ENCODE measurements around the gene YTHDF1. TPM values are rescaled to one million over a fixed set of nuclear protein-coding genes. Genes with fewer than 3 reads are reported as not detected.

Gene YTHDF1
- total and polyA plus RNA-seq, 2 donors (not counting 1 experiment from before 2014, with no cell fraction given) = 25.3 to 40.5 TPM

DNA sequence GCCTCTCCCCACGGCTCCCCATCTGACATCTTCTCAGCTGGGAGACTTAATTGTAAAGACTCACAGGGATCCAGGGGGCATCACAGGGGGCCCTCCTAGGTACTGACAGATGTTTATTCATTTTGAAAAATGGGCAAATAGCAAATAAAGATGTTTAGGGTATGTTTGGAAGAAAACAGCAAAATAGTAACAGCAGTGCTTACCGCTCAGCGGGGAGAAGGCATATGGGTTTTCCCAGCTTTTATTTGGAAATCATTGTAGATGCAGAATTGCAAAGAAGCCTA is 17.1 kb upstream of the YTHDF1 start:
- H3K27ac ChIP-seq (ENCODE audit: low read length in 2 of 2) = no peak overlapping the region
- CTCF ChIA-PET = interaction anchor here (4.7 kb wide), 1 partner anchor 9 kb away, joined by 35 read pairs; no protein-coding TSS in a partner anchor
- Mint-ChIP-seq H3K27ac (no peak overlapping the region), H3K9me3 (ENCODE audit: insufficient read depth) (no peaks in the 10 kb centered on the region), H3K27me3 (peaks cover 45% of the 10 kb centered on the region), H3K4me3 (no peak overlapping the region), H3K4me1 (peaks cover 3% of the 10 kb centered on the region)
- peaks cover 0 to 4% of the 10 kb centered on the region in 2 donors for H3K4me1 ChIP-seq (ENCODE audit: control insufficient read depth in 2 of 2, insufficient read depth in 2 of 2, low read length in 2 of 2)
- no peaks in the 10 kb centered on the region for H3K36me3 ChIP-seq (replicated peaks in 1 of 2; ENCODE audit: control extremely low read depth in 1 of 2, control insufficient read depth in 1 of 2, extremely low read depth in 1 of 2, insufficient read depth in 2 of 2, low read length in 1 of 2)
- H3K9ac ChIP-seq (ENCODE audit: low read length) = no peak overlapping the region
- no peaks in the 10 kb centered on the region for H3K79me2 ChIP-seq (ENCODE audit: control insufficient read depth, insufficient read depth, low read length)
- no peak for TF ChIP-seq CTCF (IDR thresholded peaks at IDR 0.05)
- POLR2A ChIA-PET = no interaction called here
- no peak overlapping the region for H3K4me3 ChIP-seq (ENCODE audit: control extremely low read depth in 1 of 5, extremely low read depth in 1 of 5, insufficient read depth in 1 of 5, low read depth in 2 of 5, low read length in 4 of 5)
- H3K27me3 ChIP-seq (replicated peaks in 1 of 4; ENCODE audit: control extremely low read depth in 1 of 4, control insufficient read depth in 3 of 4, insufficient read depth in 4 of 4, low read length in 3 of 4) = peaks cover 0 to 52% (median 13%) of the 10 kb centered on the region in 4 experiments
- ATAC-seq (ENCODE audit: low read depth) = no peak
- H3K9me3 ChIP-seq (ENCODE audit: control extremely low read depth in 1 of 3, control insufficient read depth in 2 of 3, insufficient read depth in 1 of 3, low read length in 2 of 3) = peaks cover 0 to 13% (median 0%) of the 10 kb centered on the region in 3 donors
- intact Hi-C loops (cut with micrococcal nuclease) = no loop called here
- H3K4me2 ChIP-seq (replicated peaks; ENCODE audit: low read depth, low read length, poor library complexity, severe bottlenecking) = no peak overlapping the region
- H2AFZ ChIP-seq (ENCODE audit: insufficient read depth, low read depth, low read length, poor library complexity, severe bottlenecking) = no peak overlapping the region
- H4K20me1 ChIP-seq (ENCODE audit: control insufficient read depth, insufficient read depth, low read length, poor library complexity, severe bottlenecking) = no peaks in the 10 kb centered on the region
- DNase-seq = no peak
- WGBS (ENCODE audit: insufficient coverage) = 92% methylated on average over 2 of the region's 3 CpGs

GRCh38 chr20:63232235-63233060 is 16.5 kb upstream of the YTHDF1 start:
- ChIA-PET POLR2A (no interaction called here), CTCF (interaction anchor here (4.7 kb wide), 1 partner anchor 9 kb away, joined by 35 read pairs; no protein-coding TSS in a partner anchor)
- no peak overlapping the region for H3K4me3 Mint-ChIP-seq
- no peaks in the 10 kb centered on the region for H3K36me3 ChIP-seq (replicated peaks in 1 of 2; ENCODE audit: control extremely low read depth in 1 of 2, control insufficient read depth in 1 of 2, extremely low read depth in 1 of 2, insufficient read depth in 2 of 2, low read length in 1 of 2)
- no peaks in the 10 kb centered on the region for H4K20me1 ChIP-seq (ENCODE audit: control insufficient read depth, insufficient read depth, low read length, poor library complexity, severe bottlenecking)
- peaks cover 3% of the 10 kb centered on the region for H3K4me1 Mint-ChIP-seq
- H3K4me2 ChIP-seq (replicated peaks; ENCODE audit: low read depth, low read length, poor library complexity, severe bottlenecking) = no peak overlapping the region
- ATAC-seq (ENCODE audit: low read depth) = no peak
- peaks cover 0 to 13% (median 0%) of the 10 kb centered on the region in 3 donors for H3K9me3 ChIP-seq (ENCODE audit: control extremely low read depth in 1 of 3, control insufficient read depth in 2 of 3, insufficient read depth in 1 of 3, low read length in 2 of 3)
- no peak overlapping the region for H3K27ac Mint-ChIP-seq
- peaks cover 0 to 52% (median 13%) of the 10 kb centered on the region in 4 experiments for H3K27me3 ChIP-seq (replicated peaks in 1 of 4; ENCODE audit: control extremely low read depth in 1 of 4, control insufficient read depth in 3 of 4, insufficient read depth in 4 of 4, low read length in 3 of 4)
- H3K27me3 Mint-ChIP-seq = peaks cover 45% of the 10 kb centered on the region
- TF ChIP-seq CTCF (IDR thresholded peaks at IDR 0.05) (no peak), EZH2 (IDR thresholded peaks at IDR 0.05; ENCODE audit: borderline replicate concordance, insufficient read depth, low read depth, low read length, poor library complexity, severe bottlenecking) (no peak)
- no peak overlapping the region for H3K9ac ChIP-seq (ENCODE audit: low read length)
- H3K4me3 ChIP-seq (ENCODE audit: control extremely low read depth in 1 of 5, extremely low read depth in 1 of 5, insufficient read depth in 1 of 5, low read depth in 2 of 5, low read length in 4 of 5) = no peak overlapping the region
- intact Hi-C loops (cut with micrococcal nuclease) = no loop called here
- DNase-seq = no peak
- no peak overlapping the region for H3K27ac ChIP-seq (ENCODE audit: low read length in 2 of 2)
- 53% methylated on average over 13 of the region's 18 CpGs for WGBS (ENCODE audit: insufficient coverage)
- no peaks in the 10 kb centered on the region for H3K79me2 ChIP-seq (ENCODE audit: control insufficient read depth, insufficient read depth, low read length)
- H3K9me3 Mint-ChIP-seq (ENCODE audit: insufficient read depth) = no peaks in the 10 kb centered on the region
- H3K4me1 ChIP-seq (ENCODE audit: control insufficient read depth in 2 of 2, insufficient read depth in 2 of 2, low read length in 2 of 2) = peaks cover 0 to 4% of the 10 kb centered on the region in 2 donors
- no peak overlapping the region for H2AFZ ChIP-seq (ENCODE audit: insufficient read depth, low read depth, low read length, poor library complexity, severe bottlenecking)
